ENCODE results near the gene PROX2. TPM values are rescaled to one million over a fixed set of nuclear protein-coding genes. Genes with fewer than 3 reads are reported as not detected.
A peak's percentile ranks its signal among the peaks of the same experiment; 100 is the strongest.

The PROX2 gene, protein sequence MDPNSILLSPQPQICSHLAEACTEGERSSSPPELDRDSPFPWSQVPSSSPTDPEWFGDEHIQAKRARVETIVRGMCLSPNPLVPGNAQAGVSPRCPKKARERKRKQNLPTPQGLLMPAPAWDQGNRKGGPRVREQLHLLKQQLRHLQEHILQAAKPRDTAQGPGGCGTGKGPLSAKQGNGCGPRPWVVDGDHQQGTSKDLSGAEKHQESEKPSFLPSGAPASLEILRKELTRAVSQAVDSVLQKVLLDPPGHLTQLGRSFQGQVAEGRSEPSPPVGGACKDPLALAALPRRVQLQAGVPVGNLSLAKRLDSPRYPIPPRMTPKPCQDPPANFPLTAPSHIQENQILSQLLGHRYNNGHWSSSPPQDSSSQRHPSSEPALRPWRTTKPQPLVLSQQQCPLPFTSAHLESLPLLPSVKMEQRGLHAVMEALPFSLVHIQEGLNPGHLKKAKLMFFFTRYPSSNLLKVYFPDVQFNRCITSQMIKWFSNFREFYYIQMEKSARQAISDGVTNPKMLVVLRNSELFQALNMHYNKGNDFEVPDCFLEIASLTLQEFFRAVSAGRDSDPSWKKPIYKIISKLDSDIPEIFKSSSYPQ
- total RNA-seq, result 0.06 TPM

DNA sequence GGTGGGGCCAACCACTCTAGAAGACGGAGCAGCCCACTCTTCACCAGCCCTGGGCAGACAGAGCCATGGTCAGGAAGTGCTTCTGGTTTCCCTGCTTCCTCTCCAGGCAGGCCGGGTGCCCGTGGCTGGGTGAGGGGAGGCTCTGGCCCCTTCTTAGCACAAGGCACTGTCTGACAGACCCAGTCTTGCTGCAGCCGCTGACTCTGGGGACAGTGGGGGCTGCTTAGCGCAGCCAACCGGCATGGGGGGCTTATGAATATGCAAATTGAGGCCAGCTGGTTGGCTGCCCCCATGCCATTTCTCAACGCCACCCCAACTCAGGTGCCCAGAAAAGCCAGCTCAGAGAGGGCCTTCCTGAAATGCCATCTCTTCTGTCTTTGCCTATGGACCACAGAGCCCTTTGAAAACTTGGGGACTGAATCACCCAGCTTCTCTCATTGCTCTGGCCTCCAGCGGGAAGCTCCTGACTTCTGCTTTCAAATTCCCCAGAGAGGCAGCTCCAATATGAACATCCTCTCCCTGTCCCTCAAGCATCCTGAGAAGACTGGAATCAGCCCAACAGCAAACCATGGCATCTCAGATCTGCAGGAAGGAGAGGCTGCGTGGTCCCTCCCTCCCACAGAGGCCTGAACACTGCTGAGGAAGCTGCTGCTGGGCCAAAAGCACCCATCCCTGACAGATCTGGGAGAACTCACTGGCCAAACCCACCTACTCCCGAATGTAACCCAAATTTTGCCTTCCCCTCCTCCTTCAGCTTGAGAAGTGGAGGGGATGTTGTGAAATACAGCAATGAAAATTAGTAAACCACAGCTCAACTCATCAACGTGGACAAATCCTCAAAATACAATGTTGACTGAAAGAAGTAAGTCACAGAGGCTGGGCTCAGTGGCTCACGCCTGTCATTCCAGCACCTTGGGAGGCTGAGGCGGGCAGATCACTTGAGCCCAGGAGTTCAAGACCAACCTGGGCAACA, at the start of gene PROX2:
PROX2 (minus strand) TSS at position 205 of the 973 bp plus-strand sequence. CDS start 12,311 bp downstream, outside the sequence.
- DNase-seq (ENCODE audit: low spot score), result no peak

DNA sequence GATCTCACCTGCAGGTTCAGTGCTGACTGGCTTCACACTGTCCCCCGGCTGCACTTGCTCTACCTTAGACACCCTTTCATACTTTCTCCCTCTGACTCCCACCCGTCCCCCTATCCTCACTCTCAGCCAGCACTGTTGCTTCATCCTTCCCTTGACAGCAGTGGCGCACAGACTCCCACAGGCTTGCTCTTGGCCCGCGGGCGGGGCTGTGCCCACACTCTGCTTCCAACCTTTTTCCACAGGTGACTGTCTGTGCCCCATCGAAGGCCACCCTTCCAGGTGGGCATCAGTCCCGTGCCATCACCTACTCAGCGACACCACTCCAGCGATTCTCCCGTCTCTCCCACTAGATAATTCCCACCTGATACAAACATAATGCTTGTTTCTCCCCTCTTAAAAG, 48.1 kb upstream of the PROX2 start:
- no peak for DNase-seq (ENCODE audit: low spot score)

DNA sequence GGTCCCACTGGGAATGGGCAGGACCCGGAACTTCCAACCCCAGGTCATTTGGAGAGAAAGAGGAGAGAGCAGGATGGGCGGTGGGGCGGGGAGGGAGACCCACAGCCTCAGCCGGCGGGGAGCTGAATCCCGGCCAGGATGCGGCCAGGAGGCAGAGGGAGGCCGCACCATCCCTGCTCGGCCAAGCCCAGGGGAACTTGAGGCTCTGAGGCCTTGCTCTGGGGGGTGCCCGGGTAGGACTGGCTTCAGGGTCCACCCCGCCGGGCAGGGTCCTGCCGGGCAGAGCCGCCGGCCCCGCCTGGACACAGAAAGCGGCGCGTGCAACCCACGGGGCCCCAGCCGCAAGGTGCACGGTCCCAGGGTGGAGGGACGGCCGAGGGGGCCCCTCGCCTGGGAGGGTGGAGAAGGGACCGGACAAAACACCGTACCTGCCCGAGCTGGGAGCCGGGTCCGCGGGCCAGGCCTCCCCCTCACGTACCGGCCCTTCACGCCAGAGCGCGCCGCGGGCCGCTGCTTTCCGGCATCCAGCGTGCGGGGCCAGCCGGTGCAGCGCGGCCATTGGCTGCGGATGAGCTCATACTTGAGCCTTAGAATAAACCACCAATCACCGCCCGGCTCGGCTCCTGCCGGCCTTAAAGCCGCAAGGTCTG, 46.9 kb upstream of the PROX2 start, which contains the start of gene RPS6KL1:
RPS6KL1 (minus strand) TSS at position 509 of the 650 bp plus-strand sequence. CDS start 1,719 bp downstream, outside the sequence.
- peak; percentile 82 for DNase-seq (ENCODE audit: low spot score)

GRCh38 chr14:74921987-74922751, 46.2 kb upstream of the PROX2 start:
- no peak for DNase-seq (ENCODE audit: low spot score)

- DNase-seq (ENCODE audit: low spot score), result no peak
These were observed 45.2 kb upstream of the PROX2 start for GRCh38 chr14:74921053-74921620.

DNA sequence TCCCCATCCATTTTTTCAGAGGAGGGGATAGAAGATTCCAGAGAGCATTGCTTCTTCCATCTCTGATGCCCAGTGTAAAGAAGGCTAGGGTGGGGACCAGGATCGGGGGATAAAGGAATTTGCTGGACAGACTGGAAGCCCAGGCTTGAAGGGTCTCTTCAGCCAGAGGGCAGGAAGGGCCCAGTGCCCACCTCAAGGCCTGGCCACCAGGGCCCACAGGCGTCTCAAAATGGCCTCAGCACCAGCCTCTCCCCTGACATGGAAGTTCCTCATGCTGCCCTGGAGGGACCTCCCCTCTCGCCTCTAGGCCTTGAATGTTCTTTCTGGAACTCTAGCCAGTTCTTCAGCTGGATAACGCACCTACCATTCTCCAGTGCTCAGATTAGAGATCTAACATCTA, 44.3 kb upstream of the PROX2 start:
- no peak for DNase-seq (ENCODE audit: low spot score)

DNA sequence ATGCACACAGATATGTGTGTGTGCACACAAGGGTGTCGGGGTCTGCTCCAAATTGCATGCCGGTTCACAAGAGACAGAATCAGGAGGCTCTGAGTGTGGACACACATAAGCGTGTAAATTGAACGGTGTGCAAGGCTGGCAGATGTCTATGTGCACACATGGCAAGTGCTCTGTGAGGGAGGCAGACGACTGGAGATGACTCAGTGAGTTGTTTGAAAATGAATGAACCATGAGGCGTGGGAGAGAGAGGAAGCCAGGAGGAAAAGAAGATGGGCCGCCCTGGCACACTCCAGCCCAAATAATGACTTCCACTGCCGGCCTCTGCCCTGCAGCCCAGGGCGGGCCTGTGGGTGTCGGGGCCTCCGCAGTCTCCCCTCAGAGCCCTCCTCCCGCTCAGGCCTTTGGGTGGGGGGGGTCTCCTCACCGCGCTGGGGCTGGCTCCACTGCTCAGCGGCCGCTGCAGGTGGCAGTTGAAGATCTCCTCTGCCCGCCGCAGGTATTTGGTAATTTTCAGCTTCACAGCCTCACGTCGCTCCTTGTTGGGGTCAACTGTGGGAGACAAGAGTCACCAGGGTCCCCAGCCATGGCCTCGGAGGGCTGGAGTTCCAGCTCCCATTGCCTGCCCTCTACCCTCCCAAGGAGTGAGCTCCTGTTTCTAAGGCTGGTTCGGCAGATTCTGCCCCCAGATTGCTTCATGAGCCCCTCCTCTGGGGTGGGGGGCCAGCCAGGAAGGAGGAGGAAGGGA, 43.6 kb upstream of the PROX2 start:
- DNase-seq (ENCODE audit: low spot score), result no peak

GRCh38 chr14:74918380-74918779, 42.4 kb upstream of the PROX2 start:
- DNase-seq (ENCODE audit: low spot score), result no peak

- no peak for DNase-seq (ENCODE audit: low spot score)
These were observed 41.7 kb upstream of the PROX2 start for GRCh38 chr14:74917646-74918081.

DNA sequence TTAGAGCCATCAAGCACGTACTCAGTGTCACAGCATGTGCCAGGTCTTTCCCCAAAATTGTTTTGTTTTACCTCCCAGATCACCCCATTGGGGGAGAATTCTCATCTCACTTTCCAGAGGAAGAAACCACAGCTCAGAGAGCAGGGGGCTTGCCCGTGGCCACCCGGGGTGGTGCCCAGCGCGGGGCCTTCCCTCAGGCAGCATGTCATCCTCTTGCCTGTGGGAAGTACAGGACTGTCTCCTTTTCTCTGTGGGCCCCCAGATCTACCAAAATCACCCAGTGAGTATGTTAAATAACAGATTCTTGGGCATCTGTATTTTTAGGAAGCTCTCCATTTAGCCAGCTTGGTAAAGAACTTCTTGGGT, 41.2 kb upstream of the PROX2 start:
- no peak for DNase-seq (ENCODE audit: low spot score)

GRCh38 chr14:74915826-74916225, 39.9 kb upstream of the PROX2 start:
- no peak for DNase-seq (ENCODE audit: low spot score)

GRCh38 chr14:74915426-74915825, 39.5 kb upstream of the PROX2 start:
- no peak for DNase-seq (ENCODE audit: low spot score)

- peak; percentile 72 for DNase-seq (ENCODE audit: low spot score)
These were observed 38.1 kb upstream of the PROX2 start for GRCh38 chr14:74913986-74914573.

DNA sequence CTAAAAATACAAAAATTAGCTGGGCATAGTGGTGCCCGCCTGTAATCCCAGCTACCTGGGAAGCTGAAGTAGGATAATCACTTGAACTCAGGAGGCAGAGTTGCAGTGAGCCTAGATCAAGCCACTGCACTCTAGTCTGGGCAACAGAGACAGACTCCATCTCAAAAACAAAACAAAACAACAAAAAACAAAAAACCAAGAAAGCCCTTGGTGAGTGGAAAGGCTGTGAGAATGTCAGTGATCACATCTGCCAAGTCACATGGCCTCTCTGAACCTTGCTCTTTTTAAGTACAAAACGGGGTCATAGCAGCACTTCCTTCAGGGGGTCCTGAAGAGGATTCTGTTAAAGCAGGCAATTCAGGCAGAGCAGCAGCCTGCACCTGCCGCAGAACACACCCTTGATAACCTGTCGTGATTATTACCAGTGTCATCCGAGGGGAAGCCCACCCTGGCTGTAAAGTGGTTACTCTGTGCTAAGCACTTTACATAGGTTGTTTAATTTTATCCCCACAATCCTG, 37.5 kb upstream of the PROX2 start:
- no peak for DNase-seq (ENCODE audit: low spot score)

DNA sequence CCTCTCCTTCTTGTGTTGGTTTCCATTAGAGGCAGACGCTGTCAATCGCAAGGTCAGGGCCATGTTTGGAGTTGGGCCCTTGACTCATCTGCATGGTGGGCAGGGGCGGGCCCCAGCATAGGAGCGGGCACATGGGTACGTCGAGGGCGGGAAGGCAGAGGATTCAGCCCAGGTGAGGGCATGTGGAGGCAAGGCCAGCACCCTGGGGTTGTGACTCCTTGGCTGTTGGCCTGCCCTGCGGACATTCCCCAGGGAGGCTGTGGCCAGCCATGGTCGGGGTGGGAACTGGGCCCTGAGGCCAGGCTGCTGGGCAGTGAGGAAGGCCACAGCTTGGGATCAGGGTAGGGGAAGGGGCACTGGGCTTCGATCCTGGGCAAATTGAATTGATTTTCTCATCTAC, 36.9 kb upstream of the PROX2 start:
- DNase-seq (ENCODE audit: low spot score), result no peak

DNA sequence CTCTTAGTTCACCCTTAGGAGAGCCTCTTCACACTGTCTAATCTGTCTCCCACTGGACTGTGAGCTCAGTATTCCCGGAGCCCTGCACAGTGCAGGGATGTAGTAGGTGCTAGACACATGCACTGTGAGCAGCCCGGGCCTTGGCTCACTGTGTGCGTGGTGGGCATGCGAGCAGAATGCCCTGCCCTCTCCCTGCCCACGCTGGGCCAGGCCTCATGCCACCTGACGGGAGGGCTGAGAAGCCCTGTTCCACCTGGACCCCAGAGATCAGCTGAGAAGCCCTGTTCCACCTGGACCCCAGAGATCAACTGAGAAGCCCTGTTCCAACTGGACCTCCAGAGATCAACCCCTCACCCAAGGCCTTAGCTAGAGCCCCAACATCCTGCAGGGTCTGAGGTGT, 36.2 kb upstream of the PROX2 start:
- DNase-seq (ENCODE audit: low spot score), result no peak

DNA sequence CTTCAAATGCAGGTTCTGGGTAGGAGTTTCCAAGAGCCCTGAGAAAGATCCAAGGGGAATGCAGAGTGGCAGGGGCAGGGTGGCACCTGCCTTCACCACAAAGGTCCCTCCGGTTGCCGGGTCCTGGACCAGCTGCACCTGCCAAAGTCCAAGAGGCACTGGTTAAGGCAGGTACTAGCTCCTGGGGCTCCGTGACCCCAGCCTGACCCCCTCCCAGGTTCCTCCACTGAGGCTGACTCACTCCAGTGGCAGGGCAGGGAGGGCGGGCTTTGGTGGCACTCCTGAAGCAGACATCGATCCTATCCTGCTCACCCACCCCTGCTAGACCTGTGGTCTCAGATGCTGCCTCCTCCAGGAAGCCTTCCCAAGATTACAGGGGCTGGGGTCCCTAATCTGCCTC, 35.8 kb upstream of the PROX2 start:
- DNase-seq (ENCODE audit: low spot score), result peak; percentile 36

GRCh38 chr14:74911221-74911620, 35.3 kb upstream of the PROX2 start:
- DNase-seq (ENCODE audit: low spot score), result no peak

- DNase-seq (ENCODE audit: low spot score), result no peak
These were observed 34.6 kb upstream of the PROX2 start for GRCh38 chr14:74910556-74910955.
